ENCODE measurements around the gene ZBTB2. TPM values are rescaled to one million over a fixed set of nuclear protein-coding genes. Genes with fewer than 3 reads are reported as not detected.
"Not testable (repeated sequence)": the region's sequence is repeated elsewhere in the genome, so short reads cannot be mapped to it uniquely, and the experiment has no call there.

The ZBTB2 gene
- total RNA-seq, 1 donor from 2014 or later, result 17.5 TPM

DNA sequence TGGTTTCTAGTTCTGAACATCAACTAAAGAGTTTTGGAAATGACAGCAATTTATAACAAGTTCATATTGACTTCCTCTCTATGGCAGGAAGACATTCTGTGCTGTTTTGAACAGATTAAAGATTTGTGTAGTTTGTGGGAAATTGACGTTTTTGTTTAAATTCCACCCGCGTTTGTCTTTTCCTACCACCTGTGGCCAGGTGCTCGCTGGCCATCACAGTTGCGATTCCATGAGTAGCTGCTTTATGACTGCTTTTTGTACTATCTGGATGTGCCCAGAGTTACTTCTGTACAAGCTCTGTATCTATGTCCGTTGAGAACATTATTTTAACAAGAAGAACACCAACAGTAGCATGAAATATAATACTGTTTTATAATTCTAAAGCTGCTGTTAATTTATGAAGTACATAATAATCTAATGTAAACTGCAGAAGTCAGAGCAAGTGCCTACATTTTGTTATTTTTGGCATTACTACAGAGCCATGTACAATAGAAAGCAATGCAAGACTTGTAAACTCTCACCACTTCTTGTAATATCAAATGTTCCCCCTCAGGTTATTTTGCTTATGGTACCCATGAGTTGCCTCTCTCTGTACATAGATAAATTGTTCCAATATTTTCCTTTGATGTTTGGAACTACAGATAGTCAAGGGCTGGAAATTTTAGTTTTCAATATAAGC is 33.5 kb downstream of the ZBTB2 start:
- Mint-ChIP-seq H3K27me3 (ENCODE audit: low read depth) (no peaks in the 10 kb centered on the region), H3K36me3 (ENCODE audit: low read depth) (peaks cover 24% of the 10 kb centered on the region), H3K4me1 (peaks cover 15% of the 10 kb centered on the region), H3K9me3 (no peaks in the 10 kb centered on the region), H3K27ac (ENCODE audit: unreplicated experiment) (peak overlapping the region; percentile 7), H3K4me3 (no peak overlapping the region)
- no peak for DNase-seq (ENCODE audit: low read depth, low spot score)
- TF ChIP-seq, protein P1, sequence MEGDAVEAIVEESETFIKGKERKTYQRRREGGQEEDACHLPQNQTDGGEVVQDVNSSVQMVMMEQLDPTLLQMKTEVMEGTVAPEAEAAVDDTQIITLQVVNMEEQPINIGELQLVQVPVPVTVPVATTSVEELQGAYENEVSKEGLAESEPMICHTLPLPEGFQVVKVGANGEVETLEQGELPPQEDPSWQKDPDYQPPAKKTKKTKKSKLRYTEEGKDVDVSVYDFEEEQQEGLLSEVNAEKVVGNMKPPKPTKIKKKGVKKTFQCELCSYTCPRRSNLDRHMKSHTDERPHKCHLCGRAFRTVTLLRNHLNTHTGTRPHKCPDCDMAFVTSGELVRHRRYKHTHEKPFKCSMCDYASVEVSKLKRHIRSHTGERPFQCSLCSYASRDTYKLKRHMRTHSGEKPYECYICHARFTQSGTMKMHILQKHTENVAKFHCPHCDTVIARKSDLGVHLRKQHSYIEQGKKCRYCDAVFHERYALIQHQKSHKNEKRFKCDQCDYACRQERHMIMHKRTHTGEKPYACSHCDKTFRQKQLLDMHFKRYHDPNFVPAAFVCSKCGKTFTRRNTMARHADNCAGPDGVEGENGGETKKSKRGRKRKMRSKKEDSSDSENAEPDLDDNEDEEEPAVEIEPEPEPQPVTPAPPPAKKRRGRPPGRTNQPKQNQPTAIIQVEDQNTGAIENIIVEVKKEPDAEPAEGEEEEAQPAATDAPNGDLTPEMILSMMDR (conservative IDR thresholded peaks at IDR 0.05), result no peak

DNA sequence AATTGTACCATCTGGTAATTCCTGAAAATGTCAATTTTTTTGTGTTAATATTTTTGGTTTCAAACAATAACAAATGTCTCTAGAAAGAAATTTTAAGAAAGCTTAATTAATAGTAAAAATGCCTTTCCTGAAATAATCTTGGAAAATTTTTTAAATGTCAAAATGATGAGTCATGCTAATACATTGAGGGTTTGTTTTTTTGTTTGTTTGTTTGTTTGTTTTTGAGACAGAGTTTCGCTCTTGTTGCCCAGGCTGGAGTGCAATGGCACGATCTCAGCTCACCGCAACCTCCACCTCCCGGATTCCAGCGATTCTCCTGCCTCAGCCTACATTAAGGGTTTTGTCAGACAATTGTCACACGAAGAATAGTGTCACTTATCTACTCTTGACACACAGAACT is 34.4 kb downstream of the ZBTB2 start:
- H3K36me3 Mint-ChIP-seq (ENCODE audit: low read depth), result peaks cover 20% of the 10 kb centered on the region
- not testable (repeated sequence) for H3K9me3 Mint-ChIP-seq; H3K4me3 Mint-ChIP-seq; H3K27me3 Mint-ChIP-seq (ENCODE audit: low read depth); H3K27ac Mint-ChIP-seq (ENCODE audit: unreplicated experiment); DNase-seq (ENCODE audit: low read depth, low spot score)
- H3K4me1 Mint-ChIP-seq, result peaks cover 15% of the 10 kb centered on the region

DNA sequence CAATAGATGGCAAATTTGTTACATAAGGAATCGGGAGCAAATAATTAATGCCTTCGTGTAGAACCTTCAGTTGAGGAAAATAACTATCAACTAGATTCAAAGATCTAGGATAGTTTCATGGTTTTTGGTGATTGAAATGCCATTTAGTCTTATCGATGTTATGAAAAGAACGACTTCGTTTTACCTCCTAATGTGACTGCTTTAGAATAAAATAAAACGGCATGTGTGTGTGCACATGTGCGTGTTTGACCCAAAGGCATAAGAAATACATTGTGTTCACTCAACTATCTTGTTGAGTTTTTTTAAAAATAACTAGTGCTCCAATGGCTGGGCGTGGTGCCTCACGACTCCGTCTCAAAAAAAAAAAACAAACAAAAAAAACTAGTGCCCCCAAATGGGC is 37.6 kb downstream of the ZBTB2 start:
- no peak overlapping the region for H3K4me3 Mint-ChIP-seq
- TF ChIP-seq, protein P1 (conservative IDR thresholded peaks at IDR 0.05), result no peak
- no peak for DNase-seq (ENCODE audit: low read depth, low spot score)

DNA sequence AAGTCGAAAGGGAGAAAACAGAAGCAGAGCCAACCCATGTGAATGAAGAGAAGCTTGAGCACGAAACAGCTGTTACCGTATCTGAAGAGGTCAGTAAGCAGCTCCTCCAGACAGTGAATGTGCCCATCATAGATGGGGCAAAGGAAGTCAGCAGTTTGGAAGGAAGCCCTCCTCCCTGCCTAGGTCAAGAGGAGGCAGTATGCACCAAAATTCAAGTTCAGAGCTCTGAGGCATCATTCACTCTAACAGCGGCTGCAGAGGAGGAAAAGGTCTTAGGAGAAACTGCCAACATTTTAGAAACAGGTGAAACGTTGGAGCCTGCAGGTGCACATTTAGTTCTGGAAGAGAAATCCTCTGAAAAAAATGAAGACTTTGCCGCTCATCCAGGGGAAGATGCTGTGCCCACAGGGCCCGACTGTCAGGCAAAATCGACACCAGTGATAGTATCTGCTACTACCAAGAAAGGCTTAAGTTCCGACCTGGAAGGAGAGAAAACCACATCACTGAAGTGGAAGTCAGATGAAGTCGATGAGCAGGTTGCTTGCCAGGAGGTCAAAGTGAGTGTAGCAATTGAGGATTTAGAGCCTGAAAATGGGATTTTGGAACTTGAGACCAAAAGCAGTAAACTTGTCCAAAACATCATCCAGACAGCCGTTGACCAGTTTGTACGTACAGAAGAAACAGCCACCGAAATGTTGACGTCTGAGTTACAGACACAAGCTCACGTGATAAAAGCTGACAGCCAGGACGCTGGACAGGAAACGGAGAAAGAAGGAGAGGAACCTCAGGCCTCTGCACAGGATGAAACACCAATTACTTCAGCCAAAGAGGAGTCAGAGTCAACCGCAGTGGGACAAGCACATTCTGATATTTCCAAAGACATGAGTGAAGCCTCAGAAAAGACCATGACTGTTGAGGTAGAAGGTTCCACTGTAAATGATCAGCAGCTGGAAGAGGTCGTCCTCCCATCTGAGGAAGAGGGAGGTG is 38.7 kb downstream of the ZBTB2 start:
- TF ChIP-seq, protein P1 (conservative IDR thresholded peaks at IDR 0.05), result no peak
- no peak for DNase-seq (ENCODE audit: low read depth, low spot score)
- Mint-ChIP-seq H3K27ac (ENCODE audit: unreplicated experiment) (no peak overlapping the region), H3K36me3 (ENCODE audit: low read depth) (peaks cover 31% of the 10 kb centered on the region), H3K27me3 (ENCODE audit: low read depth) (no peaks in the 10 kb centered on the region), H3K4me1 (peaks cover 4% of the 10 kb centered on the region), H3K9me3 (no peaks in the 10 kb centered on the region), H3K4me3 (no peak overlapping the region)

More for the DNA sequence above, 37.6 kb downstream of the ZBTB2 start:
- H3K36me3 Mint-ChIP-seq (ENCODE audit: low read depth), result peaks cover 35% of the 10 kb centered on the region
- H3K27ac Mint-ChIP-seq (ENCODE audit: unreplicated experiment), result no peak overlapping the region
- H3K9me3 Mint-ChIP-seq, result no peaks in the 10 kb centered on the region
- peaks cover 15% of the 10 kb centered on the region for H3K4me1 Mint-ChIP-seq
- H3K27me3 Mint-ChIP-seq (ENCODE audit: low read depth), result no peaks in the 10 kb centered on the region

DNA sequence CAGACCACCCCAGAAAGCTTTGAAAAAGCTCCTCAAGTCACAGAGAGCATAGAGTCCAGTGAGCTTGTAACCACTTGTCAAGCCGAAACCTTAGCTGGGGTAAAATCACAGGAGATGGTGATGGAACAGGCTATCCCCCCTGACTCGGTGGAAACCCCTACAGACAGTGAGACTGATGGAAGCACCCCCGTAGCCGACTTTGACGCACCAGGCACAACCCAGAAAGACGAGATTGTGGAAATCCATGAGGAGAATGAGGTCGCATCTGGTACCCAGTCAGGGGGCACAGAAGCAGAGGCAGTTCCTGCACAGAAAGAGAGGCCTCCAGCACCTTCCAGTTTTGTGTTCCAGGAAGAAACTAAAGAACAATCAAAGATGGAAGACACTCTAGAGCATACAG is 39.6 kb downstream of the ZBTB2 start:
- H3K36me3 Mint-ChIP-seq (ENCODE audit: low read depth), result peaks cover 30% of the 10 kb centered on the region
- no peak overlapping the region for H3K4me3 Mint-ChIP-seq
- no peaks in the 10 kb centered on the region for H3K27me3 Mint-ChIP-seq (ENCODE audit: low read depth)
- H3K27ac Mint-ChIP-seq (ENCODE audit: unreplicated experiment), result no peak overlapping the region
- H3K9me3 Mint-ChIP-seq, result no peaks in the 10 kb centered on the region
- TF ChIP-seq, protein P1 (conservative IDR thresholded peaks at IDR 0.05), result no peak
- DNase-seq (ENCODE audit: low read depth, low spot score), result no peak
- H3K4me1 Mint-ChIP-seq, result peaks cover 8% of the 10 kb centered on the region
